KG1 (cell line): ENCODE results near the gene HAUS8.
"Not testable (repeated sequence)": the region's sequence is repeated elsewhere in the genome, so short reads cannot be mapped to it uniquely, and the experiment has no call there.

Experiments used
- DNase-seq: peaks from one replicate; lab custom pipeline; 2025; lab: John Stamatoyannopoulos, UW

Gene HAUS8

GRCh38 chr19:17035842-17036424 lies 39.3 kb downstream of the HAUS8 start:
- DNase-seq = no peak

DNA sequence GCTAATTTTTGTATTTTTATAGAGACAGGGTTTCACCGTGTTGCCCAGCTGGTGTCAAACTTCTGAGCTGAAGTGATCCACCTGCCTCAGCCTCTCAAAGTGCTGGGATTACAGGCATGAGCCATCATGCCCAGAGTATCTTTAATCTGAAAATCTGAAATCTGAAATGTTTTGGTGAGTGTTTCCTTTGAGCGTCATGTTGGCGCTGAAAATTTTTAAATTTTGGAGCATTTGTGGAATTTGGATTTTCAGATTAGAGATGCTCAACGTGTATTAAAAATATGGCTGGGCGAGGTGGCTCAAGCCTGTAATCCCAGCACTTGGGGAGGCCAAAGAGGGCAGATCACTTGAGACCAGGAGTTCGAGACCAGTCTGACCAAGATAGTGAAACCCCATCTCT lies 43.5 kb downstream of the HAUS8 start:
- no peak for DNase-seq

GRCh38 chr19:17027535-17027975 lies 47.7 kb downstream of the HAUS8 start:
- no peak for DNase-seq

- no peak for DNase-seq
Measured at GRCh38 chr19:17026706-17027534, 48.3 kb downstream of the HAUS8 start, which contains the start of gene CPAMD8. TSS of gene CPAMD8 (minus strand) at chr19:17026810. CDS start at chr19:17026642, 168 bp downstream.

DNA sequence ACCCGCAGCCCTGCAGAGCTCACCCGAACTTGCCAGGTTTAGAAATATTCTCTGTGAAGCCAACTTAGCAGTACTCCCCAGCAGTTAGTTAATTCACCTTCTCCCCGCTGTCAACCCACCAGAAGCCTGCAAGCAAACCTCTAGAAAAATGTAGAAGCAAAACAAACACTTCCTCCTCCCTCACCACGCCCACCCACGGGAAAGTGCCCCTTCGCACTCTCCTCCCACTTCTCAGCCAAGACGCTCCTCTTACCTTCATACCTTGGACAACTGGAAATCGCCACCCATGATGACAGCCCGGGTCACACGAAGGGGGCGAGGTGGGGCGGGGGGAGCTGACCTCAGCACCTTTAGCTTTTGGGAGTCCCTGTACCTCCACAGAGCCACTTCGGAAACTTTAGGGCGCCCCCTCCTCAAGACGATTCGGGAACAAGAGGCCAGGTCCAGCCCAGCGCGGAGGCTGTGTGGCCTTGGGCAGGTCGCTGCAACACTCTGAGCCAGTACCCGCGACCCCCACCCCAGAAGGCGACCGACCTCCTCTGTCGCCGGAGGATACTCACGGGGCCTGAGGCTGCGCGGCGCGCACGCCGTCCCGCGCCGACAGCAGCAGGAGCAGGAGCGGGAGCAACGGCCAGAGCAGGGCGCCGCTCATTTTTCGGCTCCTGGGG lies 49.1 kb downstream of the HAUS8 start:
- DNase-seq = no peak

GRCh38 chr19:17025361-17025760 lies 49.9 kb downstream of the HAUS8 start:
- no peak for DNase-seq

GRCh38 chr19:17024941-17025340 lies 50.3 kb downstream of the HAUS8 start:
- DNase-seq = not testable (repeated sequence)

DNA sequence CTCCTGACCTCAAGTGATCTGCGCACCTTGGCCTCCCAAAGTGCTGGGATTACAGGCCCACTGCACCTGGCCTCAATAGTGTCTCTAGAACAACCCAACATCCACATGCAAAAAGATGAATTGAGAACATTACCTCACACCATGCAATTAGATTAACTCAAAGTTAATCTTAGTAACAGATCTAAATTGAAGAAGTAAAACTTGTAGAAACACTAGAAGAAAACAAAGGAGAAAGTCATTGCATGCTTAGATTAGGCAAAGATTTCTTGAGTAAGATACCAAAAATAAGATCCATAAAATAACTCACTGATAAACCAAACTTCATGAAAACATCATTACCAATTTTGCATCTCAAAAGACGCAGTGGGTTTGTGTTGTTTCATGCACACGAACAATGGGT lies 51.4 kb downstream of the HAUS8 start:
- no peak for DNase-seq

DNA sequence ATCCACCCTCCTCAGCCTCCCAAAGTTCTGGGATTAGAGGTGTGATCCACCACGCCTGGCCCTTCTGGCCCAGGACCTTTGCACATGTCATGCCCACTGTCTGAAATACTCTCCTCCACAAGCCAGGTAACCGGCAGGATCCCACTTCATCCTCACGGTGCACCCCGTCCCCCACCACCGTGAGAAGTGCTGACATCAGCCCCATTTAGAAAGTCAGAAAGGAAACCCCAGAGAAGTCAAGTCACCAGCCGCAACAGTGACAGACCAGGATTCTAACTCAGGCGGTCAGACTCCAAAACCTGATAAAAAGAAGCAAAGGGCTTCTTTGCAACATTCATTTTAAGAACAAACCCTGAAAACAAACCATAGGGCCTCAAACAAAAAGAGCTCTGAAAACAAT lies 52.5 kb downstream of the HAUS8 start:
- DNase-seq = no peak

DNA sequence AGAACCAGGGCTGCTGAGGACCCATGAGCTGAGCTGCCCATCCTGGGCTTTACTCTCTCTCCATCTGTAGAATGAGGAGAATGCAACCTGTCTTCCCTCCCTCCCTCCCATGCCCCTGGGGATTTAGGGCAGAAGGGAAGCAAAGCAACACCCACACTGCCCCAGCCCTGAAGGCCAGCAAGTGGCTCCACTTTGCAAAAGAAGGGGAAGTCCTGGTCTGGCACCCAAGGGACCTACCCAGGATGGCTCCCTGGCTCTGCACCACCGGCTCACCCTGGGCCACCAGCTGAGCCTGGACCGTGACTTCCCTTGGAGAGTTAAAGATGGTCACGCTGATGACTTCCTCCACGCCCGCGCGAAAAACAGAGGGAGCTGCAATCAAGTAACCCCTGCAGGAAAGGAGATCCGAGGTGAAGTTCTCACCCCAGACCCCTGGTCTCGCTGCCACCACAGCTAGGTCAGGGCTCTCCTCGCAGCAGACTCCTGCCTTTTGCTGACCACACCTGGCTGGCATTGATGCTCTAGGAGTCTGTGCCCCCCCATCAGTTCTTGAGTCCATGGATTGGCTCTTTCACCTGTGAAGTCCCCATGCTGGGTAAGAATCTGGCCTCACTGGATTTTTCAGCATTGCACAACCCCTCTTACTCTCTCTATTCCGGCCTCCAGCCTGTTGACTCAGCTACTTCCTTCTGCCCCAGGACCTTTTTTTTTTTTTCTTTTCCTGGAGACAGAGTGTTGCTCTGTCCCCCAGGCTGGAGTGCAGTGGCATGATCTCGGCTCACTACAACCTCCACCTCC lies 53.3 kb downstream of the HAUS8 start:
- no peak for DNase-seq

- DNase-seq = no peak
Measured at GRCh38 chr19:17021328-17021727, 53.9 kb downstream of the HAUS8 start.

DNA sequence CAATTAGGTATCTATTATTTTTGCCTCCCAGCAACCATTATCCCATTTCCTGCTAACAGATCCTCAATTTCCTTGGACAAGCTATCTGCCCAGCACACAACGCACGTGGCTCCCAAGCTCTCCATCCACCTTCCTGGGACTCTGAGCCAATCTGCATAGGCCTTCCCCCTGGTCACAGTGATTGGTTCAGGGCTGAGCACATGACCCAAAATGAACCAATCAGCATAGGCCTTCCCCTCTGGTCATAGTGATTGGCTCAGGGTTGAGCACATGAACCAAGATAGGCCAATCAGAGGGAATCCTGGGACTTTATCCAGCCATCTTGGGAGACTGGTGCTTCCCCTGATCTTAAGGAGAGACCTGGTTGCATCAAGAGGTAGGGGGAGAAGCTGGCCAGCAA lies 54.4 kb downstream of the HAUS8 start:
- DNase-seq = no peak

DNA sequence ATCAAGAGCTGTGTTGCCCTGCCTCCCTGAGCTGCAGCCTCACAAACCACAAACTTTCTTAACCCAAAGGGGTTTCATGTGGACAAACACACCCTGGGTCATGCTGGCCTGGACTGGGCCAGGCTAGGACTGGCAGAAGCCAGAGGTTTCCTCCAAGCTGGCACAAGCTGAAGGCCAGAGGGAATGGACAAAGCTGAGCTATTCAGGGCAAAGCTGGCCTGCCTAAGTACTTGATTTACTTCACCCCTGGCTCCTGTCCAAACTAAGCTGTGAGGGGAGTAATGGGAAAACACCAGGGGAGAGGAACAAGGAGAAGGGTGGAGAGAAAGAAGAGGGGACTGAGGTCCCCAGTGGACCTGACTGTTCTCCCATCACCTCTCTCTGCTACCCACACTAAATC lies 54.9 kb downstream of the HAUS8 start:
- no peak for DNase-seq

- not testable (repeated sequence) for DNase-seq
Measured at GRCh38 chr19:17014212-17014861, 60.9 kb downstream of the HAUS8 start.

DNA sequence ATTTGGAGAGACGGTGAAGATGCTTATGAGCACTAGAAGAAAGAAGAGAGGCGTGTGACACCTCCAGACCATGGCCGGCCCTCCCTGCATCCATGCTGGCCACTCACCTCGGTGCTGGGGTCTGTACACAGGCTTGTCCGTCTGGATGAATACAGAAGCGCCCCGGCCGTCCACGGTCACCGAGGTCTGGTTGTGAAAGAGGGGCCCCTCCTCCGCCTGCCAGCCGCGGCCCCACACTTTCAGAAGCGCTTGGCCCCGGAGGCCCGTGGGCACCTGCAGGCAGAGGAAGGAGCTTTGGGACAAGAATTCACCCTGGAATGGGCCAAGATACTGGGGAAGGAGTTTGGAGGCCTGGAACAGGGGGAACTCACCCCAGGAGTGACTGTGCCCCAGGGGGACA lies 63.8 kb downstream of the HAUS8 start:
- DNase-seq = no peak

- DNase-seq = no peak
Measured at GRCh38 chr19:17006579-17006978, 68.7 kb downstream of the HAUS8 start.

- DNase-seq = no peak
Measured at GRCh38 chr19:17005000-17005399, 70.3 kb downstream of the HAUS8 start.

GRCh38 chr19:17004386-17004785 lies 70.9 kb downstream of the HAUS8 start:
- DNase-seq = no peak

GRCh38 chr19:17002455-17002854 lies 72.8 kb downstream of the HAUS8 start:
- DNase-seq = no peak

- no peak for DNase-seq
Measured at GRCh38 chr19:17001603-17002183, 73.6 kb downstream of the HAUS8 start.
